ACC112 (cell line): ENCODE results near the gene FOXN3.

Experiments used
- H2AFZ ChIP-seq: fragments of 200-600 bp; sonication (generic); one replicate; pipeline ENCODE4 v1.6.0; 2017; ENCODE audit warnings: antibody characterized with exemption, low read length; ENCODE audit not compliant: unreplicated experiment
- H3K27ac ChIP-seq: fragments of 200-600 bp; sonication (generic); 2 replicates; pipeline ENCODE4 v1.5.1; 2014; ENCODE audit warnings: low read depth, mild to moderate bottlenecking, antibody characterized with exemption, low read length, moderate library complexity
- H3K27me3 ChIP-seq: fragments of 200-600 bp; sonication (generic); 2 replicates; pipeline ENCODE4 v1.6.1; 2014; ENCODE audit warnings: mild to moderate bottlenecking, antibody characterized with exemption, low read length, moderate library complexity, mixed read lengths; ENCODE audit not compliant: insufficient read depth
- H3K36me3 ChIP-seq: fragments of 200-600 bp; sonication (generic); 2 replicates; pipeline ENCODE4 v1.6.1; 2016; ENCODE audit warnings: mild to moderate bottlenecking, antibody characterized with exemption, low read length, moderate library complexity, mixed read lengths; ENCODE audit not compliant: insufficient read depth
- H3K4me1 ChIP-seq: fragments of 200-600 bp; sonication (generic); one replicate; pipeline ENCODE4 v1.6.1; 2016; ENCODE audit warnings: low read length, mixed read lengths; ENCODE audit not compliant: insufficient read depth, unreplicated experiment, control insufficient read depth
- H3K4me3 ChIP-seq: fragments of 200-600 bp; sonication (generic); 2 replicates; pipeline ENCODE4 v1.5.1; 2014; ENCODE audit warnings: mild to moderate bottlenecking, low read depth, low read length
- H3K79me2 ChIP-seq: fragments of 200-600 bp; sonication (generic); one replicate; pipeline ENCODE4 v1.6.0; 2016; ENCODE audit warnings: low read length; ENCODE audit not compliant: control insufficient read depth, unreplicated experiment, insufficient read depth

FOXN3 gene

DNA sequence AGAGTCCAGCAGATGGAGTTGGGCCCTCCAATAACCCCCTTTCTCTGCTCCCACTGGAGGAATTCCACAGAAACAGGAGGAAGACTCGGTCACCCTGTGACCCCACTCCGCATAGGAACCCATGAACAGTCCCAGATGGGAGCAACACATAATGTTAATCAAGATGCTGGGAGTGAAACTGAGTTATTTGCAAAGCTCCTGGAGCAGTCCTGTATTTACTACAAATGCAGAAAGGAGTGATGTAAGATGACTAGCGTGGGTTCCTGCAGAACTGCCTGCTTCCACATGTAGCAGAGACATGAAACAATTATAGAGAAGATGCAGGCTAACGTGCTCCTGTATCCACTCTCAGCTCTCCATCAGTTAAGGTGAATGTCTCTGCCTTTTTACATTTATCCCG lies 274.7 kb downstream of the FOXN3 start:
- no peaks in the 10 kb centered on the region for H3K79me2 ChIP-seq
- no peak overlapping the region for H2AFZ ChIP-seq
- peaks cover 15% of the 10 kb centered on the region; the same call in 1 of the 2 replicates for H3K27me3 ChIP-seq
- peaks cover 8% of the 10 kb centered on the region for H3K4me1 ChIP-seq
- H3K36me3 ChIP-seq, result no peaks in the 10 kb centered on the region
- H3K27ac ChIP-seq, result no peak overlapping the region
- no peak overlapping the region for H3K4me3 ChIP-seq

GRCh38 chr14:89141862-89142261 lies 275.2 kb downstream of the FOXN3 start:
- no peaks in the 10 kb centered on the region for H3K36me3 ChIP-seq
- no peak overlapping the region for H3K4me3 ChIP-seq
- no peaks in the 10 kb centered on the region for H3K79me2 ChIP-seq
- H3K27ac ChIP-seq, result no peak overlapping the region
- H2AFZ ChIP-seq, result no peak overlapping the region
- peaks cover 15% of the 10 kb centered on the region; the same call in 1 of the 2 replicates for H3K27me3 ChIP-seq
- H3K4me1 ChIP-seq, result peaks cover 13% of the 10 kb centered on the region

DNA sequence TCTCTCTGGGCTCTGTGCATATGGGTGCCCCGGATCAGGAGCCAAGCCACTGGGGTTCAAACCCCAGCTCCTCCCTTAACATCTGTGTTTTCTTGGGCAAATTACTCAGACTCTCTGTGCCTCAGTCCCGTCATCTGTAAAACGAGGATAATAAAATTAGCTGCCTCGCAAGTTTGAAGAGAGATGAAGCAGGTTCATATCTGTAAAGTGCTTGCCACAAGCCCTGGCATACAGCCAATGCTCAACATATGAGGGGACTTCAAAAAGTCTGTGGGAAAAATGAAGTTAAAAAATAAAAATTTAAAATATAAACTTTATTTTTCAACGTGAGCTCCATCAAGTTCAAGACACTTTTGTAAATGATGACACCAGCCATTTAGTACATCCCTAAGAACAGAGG lies 276.7 kb downstream of the FOXN3 start:
- H3K36me3 ChIP-seq, result no peaks in the 10 kb centered on the region
- H3K79me2 ChIP-seq, result no peaks in the 10 kb centered on the region
- H3K4me3 ChIP-seq, result no peak overlapping the region
- H3K27me3 ChIP-seq, result peaks cover 15% of the 10 kb centered on the region; the same call in 1 of the 2 replicates
- H3K27ac ChIP-seq, result no peak overlapping the region
- H3K4me1 ChIP-seq, result peaks cover 13% of the 10 kb centered on the region
- H2AFZ ChIP-seq, result no peak overlapping the region

GRCh38 chr14:89139404-89140247 lies 277.4 kb downstream of the FOXN3 start:
- Histone ChIP-seq H3K36me3 (no peaks in the 10 kb centered on the region), H3K4me3 (no peak overlapping the region), H3K79me2 (no peaks in the 10 kb centered on the region), H3K27ac (no peak overlapping the region), H2AFZ (no peak overlapping the region), H3K4me1 (peaks cover 13% of the 10 kb centered on the region), H3K27me3 (peaks cover 13% of the 10 kb centered on the region; the same call in 1 of the 2 replicates)

DNA sequence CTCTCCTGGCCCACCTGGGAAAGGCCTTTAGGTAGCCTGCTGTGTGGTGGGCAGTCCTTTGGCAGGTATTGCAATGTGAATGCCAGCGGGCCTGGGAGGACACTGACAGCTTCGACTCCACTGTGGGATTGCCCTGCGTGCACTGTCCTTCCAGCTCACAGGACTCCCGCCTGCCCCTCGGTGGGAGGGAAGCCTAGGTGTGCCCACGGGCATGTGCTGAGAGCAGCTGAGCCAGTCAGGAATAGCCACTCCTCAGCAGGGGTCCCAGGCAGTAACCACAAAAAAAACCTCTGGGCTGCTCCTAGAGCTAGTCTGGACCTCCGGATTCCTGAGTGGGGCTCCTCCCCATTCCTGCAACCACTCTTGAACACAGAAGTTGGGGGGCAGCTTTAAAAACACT lies 278.2 kb downstream of the FOXN3 start:
- no peak overlapping the region for H2AFZ ChIP-seq

GRCh38 chr14:89137526-89138163 lies 279.4 kb downstream of the FOXN3 start:
- H3K27ac ChIP-seq, result peak overlapping the region; percentile 42; the same call in 1 of the 2 replicates
- no peaks in the 10 kb centered on the region for H3K79me2 ChIP-seq
- H3K27me3 ChIP-seq, result peaks cover 3% of the 10 kb centered on the region; the same call in 1 of the 2 replicates
- no peak overlapping the region for H3K4me3 ChIP-seq
- H3K4me1 ChIP-seq, result peaks cover 13% of the 10 kb centered on the region
- no peak overlapping the region for H2AFZ ChIP-seq
- no peaks in the 10 kb centered on the region for H3K36me3 ChIP-seq

More for the DNA sequence above, 278.2 kb downstream of the FOXN3 start:
- Histone ChIP-seq H3K4me3 (no peak overlapping the region), H3K4me1 (peaks cover 13% of the 10 kb centered on the region), H3K79me2 (no peaks in the 10 kb centered on the region), H3K36me3 (no peaks in the 10 kb centered on the region), H3K27me3 (peaks cover 8% of the 10 kb centered on the region; the same call in 1 of the 2 replicates), H3K27ac (no peak overlapping the region)

GRCh38 chr14:89136587-89136986 lies 280.4 kb downstream of the FOXN3 start:
- Histone ChIP-seq H2AFZ (no peak overlapping the region), H3K4me1 (peaks cover 13% of the 10 kb centered on the region), H3K79me2 (no peaks in the 10 kb centered on the region), H3K27ac (no peak overlapping the region), H3K36me3 (no peaks in the 10 kb centered on the region), H3K4me3 (no peak overlapping the region), H3K27me3 (peaks cover 3% of the 10 kb centered on the region; the same call in 1 of the 2 replicates)

GRCh38 chr14:89134640-89135039 lies 282.4 kb downstream of the FOXN3 start:
- H3K4me3 ChIP-seq, result no peak overlapping the region
- H2AFZ ChIP-seq, result no peak overlapping the region
- H3K4me1 ChIP-seq, result peaks cover 13% of the 10 kb centered on the region
- H3K27me3 ChIP-seq, result no peaks in the 10 kb centered on the region; the same call in 1 of the 2 replicates
- no peaks in the 10 kb centered on the region for H3K36me3 ChIP-seq
- no peaks in the 10 kb centered on the region for H3K79me2 ChIP-seq
- no peak overlapping the region for H3K27ac ChIP-seq

GRCh38 chr14:89131004-89131750 lies 285.9 kb downstream of the FOXN3 start:
- Histone ChIP-seq H2AFZ (no peak overlapping the region), H3K79me2 (no peaks in the 10 kb centered on the region), H3K36me3 (no peaks in the 10 kb centered on the region), H3K4me1 (no peaks in the 10 kb centered on the region), H3K4me3 (no peak overlapping the region), H3K27ac (no peak overlapping the region), H3K27me3 (no peaks in the 10 kb centered on the region)

GRCh38 chr14:89129570-89129969 lies 287.5 kb downstream of the FOXN3 start:
- no peak overlapping the region for H3K27ac ChIP-seq
- H3K4me1 ChIP-seq, result no peaks in the 10 kb centered on the region
- H3K36me3 ChIP-seq, result no peaks in the 10 kb centered on the region
- no peaks in the 10 kb centered on the region for H3K79me2 ChIP-seq
- H3K4me3 ChIP-seq, result no peak overlapping the region
- peaks cover 13% of the 10 kb centered on the region; the same call in 1 of the 2 replicates for H3K27me3 ChIP-seq
- H2AFZ ChIP-seq, result no peak overlapping the region
